Measurements from ENCODE around the gene SPNS2. TPM values are rescaled to one million over a fixed set of nuclear protein-coding genes. Genes with fewer than 3 reads are reported as not detected.

The SPNS2 gene
- total RNA-seq, 1 experiment from 2014 or later = 0.08 TPM

DNA sequence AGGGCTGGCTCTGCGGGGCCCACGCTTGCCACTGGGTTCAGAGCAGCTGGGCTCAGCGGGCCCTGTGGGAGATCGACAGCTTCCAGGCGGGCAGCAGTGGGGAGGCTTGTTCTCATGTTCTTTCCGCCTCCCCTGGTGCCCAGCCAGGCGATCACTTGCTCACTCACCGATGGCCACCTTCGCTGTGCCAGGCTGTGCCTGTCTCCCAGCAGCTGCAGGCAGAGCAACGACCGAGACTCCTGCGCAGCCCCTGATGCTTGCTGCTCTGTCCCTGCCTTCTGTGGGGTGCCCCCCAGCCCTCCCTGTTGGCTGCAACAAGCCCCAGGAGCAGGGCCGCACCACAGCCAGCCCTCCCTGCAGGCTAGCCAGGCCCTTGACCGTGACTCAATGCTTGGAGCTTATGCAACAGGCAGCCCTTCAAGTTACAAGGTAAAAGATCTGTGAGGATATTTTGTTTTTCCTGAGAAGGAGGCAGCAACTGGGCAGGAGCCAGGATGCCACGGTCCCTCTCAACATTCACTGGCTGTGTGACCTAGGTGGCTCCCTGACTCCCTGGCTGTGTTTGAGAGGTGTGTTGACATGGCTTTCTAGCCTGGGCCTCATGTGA, 9.6 kb upstream of the SPNS2 start:
- H3K27me3 ChIP-seq = no peaks in the 10 kb centered on the region
- no peak for DNase-seq
- H3K4me1 ChIP-seq = no peaks in the 10 kb centered on the region
- H3K9me3 ChIP-seq (replicated peaks) = no peaks in the 10 kb centered on the region
- no peak overlapping the region for H3K4me3 ChIP-seq
- no peaks in the 10 kb centered on the region for H3K36me3 ChIP-seq
- H3K27ac ChIP-seq = no peak overlapping the region

DNA sequence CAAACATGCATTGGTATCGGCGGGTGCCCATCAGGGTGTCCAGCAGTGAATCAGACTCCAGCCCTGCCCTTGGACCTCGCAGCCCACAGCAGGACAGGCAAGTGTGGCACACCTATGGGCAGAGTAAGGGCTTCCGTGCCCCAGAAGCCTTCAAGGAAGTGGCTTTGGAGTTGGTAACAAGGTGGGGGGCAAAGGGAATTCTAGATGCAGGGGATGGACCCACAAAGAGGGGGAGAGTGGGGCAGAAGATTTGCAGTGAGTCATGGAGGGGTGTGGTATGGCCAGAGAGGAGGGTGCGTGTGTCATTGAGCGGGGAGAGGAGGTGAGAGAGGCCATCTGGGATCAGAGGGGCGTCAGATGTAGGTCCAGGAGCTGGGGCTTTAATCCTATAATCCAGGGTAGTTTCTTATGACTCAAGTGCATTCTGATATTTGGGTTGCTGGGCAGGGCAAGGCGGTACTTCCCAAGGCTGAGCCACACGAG, 8.5 kb upstream of the SPNS2 start:
- no peaks in the 10 kb centered on the region for H3K4me1 ChIP-seq

DNA sequence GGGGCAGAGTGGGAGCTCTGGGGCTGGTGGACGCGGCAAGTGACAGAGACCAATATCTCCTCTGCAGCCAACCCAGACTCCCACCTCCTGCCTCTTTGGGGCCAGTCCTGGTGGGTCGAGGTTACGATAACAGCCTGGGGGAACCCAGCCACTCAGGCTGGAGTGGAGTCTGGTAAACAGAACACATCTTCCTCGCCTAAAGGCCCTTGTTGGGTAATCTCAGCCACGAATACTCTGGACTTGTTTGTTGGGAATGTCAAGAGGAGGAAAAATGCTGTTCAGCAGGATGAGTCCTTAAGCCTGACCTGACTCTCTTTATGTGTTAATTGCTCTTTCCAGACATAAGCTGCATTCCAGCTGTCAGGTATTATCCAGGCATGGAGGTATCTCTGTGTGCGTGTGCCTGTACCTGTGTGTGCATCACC, 8.0 kb upstream of the SPNS2 start:
- Histone ChIP-seq H3K4me3 (no peak overlapping the region), H3K27ac (no peak overlapping the region), H3K27me3 (no peaks in the 10 kb centered on the region), H3K4me1 (no peaks in the 10 kb centered on the region), H3K9me3 (replicated peaks) (no peaks in the 10 kb centered on the region), H3K36me3 (no peaks in the 10 kb centered on the region)
- DNase-seq = no peak

More for the DNA sequence above, 8.5 kb upstream of the SPNS2 start:
- Histone ChIP-seq H3K4me3 (no peak overlapping the region), H3K27ac (no peak overlapping the region), H3K27me3 (no peaks in the 10 kb centered on the region), H3K36me3 (no peaks in the 10 kb centered on the region), H3K9me3 (replicated peaks) (no peaks in the 10 kb centered on the region)
- no peak for DNase-seq

DNA sequence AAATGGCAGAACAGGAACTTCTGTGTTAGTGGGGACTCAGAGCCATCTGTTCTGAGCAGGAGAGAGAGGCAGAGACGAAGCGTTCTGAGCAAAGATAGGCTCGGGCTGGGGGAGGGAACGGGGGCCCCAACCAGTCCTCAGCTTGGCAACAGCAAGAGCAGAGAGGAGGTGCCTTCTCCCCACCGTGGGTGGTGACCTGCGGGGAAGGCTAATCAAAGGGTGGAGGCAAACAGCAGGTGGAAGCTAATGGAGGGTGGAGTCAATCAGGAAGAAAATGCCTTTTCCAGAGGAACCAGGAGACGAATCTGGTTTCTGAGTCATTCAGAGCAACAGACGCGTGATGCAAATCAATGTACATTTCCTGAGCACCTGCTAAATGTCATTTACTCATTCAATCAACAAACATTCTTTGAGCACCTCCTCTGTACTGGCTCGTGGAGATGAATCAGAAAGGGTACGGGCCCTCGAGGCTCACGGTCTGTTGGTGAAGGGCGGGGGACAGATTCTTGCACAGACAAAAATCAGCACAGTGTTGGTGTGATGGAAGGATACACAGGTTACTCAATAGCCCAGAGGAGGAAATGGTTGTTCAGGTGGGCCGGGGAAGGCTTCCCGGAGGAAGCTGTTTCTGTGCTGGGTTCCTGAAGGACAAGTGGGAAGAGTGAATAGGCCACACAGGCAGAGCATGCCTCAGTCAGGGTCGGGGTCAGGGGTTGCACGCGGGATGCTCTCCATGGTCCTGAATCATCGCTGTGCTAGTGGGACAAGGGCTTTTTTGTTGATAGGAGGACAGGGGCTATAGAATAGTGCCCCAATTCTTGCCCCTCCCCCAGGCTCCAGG, 5.7 kb upstream of the SPNS2 start:
- H3K27me3 ChIP-seq = no peaks in the 10 kb centered on the region
- H3K36me3 ChIP-seq = no peaks in the 10 kb centered on the region
- peak; percentile 64 to 70 for DNase-seq
- H3K4me1 ChIP-seq = no peaks in the 10 kb centered on the region
- no peaks in the 10 kb centered on the region for H3K9me3 ChIP-seq (replicated peaks)
- H3K4me3 ChIP-seq = no peak overlapping the region
- no peak overlapping the region for H3K27ac ChIP-seq

DNA sequence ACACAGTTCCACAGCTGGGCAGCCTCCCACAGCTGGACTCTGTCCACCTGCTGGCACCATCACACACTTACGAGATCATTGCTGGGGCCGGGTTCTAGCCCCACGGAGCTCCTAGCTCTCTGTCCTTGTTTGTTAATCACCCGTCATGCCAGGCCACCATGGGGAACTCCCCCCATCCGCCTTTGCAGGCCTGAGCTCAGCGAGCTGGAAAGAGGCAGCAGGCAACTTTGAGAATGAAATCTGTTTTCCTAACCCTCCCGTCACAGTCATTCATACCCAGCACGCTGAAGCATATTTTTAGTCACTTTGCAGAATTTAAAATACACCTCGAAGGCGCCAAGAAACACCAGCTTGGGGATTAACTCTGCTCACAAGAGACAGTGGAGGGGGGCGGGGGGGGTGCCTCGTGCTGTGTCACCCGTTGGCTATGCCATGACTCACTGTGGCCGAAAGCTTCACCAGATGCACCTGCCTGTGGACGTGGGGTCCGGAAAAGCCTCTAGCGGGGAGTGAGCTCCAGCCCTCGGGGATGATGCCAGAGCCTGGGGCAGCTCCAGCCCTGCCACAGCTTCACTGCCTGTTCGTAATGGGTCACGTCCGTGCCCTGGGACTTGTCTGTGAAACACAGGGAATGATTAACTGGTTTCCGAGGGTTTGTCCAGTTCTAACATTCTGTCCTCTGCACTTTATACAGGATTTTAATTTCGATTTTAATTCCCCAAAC, 1.4 kb upstream of the SPNS2 start:
- DNase-seq = peak; percentile 21 to 25
- H3K4me1 ChIP-seq = no peaks in the 10 kb centered on the region
- H3K27ac ChIP-seq = no peak overlapping the region
- H3K9me3 ChIP-seq (replicated peaks) = no peaks in the 10 kb centered on the region
- H3K36me3 ChIP-seq = no peaks in the 10 kb centered on the region
- H3K4me3 ChIP-seq = no peak overlapping the region
- H3K27me3 ChIP-seq = peaks cover 4% of the 10 kb centered on the region; the same call in 1 of the 2 replicates

DNA sequence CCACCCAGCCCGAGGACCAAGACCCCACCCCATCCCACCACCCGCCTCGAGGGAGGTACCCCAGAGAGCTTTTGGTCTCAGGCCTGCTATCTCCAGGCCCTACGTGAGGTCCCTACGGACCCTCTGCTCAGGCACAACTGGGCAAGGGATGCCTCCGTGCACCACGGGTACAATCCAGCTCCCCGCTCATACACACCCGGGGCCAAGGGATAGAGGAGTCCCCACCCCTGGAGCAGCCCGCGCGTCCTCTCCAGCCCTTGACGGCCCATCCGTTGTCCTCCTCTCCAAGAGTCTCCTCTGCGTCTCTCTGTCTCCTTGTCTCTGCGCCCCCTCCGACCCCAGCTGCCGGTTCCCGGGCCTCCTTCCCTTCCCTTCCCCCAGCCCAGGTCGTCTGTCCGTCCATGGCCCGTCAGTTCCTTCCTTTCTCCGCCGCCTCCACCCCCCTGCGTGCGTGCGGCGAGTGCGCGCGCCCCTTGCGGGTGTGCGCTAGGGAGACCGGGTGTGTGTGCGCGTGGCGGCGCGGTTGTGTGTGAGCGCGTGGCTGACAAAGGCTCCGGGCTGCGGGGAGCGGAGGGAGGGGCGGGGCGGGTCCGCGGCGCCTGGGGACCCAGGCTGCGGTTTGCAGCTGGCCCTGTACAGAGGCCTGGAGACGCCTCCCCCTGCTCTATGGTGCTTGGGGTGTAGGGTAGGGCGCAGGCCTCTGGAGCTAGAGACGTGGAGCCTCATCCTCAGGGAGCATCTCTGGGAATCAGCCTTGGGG, 930 bp downstream of the SPNS2 start:
- no peak for DNase-seq
- Histone ChIP-seq H3K9me3 (replicated peaks) (no peaks in the 10 kb centered on the region), H3K4me3 (no peak overlapping the region), H3K36me3 (no peaks in the 10 kb centered on the region), H3K4me1 (no peaks in the 10 kb centered on the region), H3K27me3 (peaks cover 4% of the 10 kb centered on the region; the same call in 1 of the 2 replicates), H3K27ac (no peak overlapping the region)

DNA sequence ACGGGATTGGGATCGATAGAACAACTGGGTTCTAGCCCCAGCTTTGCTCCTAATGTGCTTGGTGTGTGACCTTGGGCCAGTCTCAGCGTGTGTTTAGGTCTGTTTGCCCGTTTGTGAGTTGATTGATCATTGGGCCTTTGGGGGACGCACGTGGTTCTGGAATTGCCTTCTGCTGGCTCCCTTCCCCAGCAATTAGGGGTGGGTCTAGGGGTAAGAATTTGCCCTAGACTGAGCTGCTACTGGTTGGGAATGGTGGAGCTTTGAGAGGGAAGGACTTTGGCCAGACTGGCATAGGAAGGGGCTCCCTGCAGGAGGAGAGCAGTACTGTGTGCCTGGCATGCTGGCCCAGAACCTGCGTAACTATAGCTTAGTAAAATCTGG, 1.5 kb downstream of the SPNS2 start:
- no peaks in the 10 kb centered on the region for H3K4me1 ChIP-seq
- no peak overlapping the region for H3K4me3 ChIP-seq
- no peaks in the 10 kb centered on the region for H3K36me3 ChIP-seq
- H3K27me3 ChIP-seq = peaks cover 4% of the 10 kb centered on the region; the same call in 1 of the 2 replicates
- H3K9me3 ChIP-seq (replicated peaks) = no peaks in the 10 kb centered on the region
- DNase-seq = no peak
- H3K27ac ChIP-seq = no peak overlapping the region

DNA sequence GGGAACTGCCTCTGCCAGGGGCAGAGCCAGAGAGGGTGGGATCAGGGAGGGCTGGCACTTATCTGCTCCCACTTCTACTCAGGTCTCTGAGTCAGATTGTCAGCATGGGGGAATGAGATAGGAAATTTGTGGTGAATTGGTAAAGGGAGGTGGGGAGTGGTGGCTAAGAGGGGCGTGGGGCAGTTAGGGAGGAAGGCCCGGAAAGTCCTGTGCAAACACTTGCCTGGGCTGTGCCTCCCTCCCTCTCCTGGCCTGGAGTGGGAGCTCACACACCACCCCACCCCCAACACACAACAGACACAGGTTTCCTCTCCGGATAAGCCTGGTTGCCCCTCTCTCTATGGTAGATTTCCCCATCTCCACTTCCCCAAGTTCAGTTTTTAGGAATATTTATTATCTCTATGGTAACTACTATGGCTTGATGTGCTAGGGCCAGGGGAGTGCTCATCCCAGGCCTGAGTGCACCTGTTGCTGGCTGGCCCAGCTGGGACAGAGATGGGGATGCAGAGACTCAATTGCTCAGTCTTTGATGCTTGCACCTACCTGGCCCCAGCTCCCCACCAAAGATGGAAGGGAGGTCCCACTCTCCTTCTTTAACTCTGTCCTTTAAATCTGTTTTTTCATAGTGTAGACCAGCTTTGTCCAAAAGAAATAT, 2.7 kb downstream of the SPNS2 start:
- H3K27ac ChIP-seq = no peak overlapping the region
- peaks cover 4% of the 10 kb centered on the region; the same call in 1 of the 2 replicates for H3K27me3 ChIP-seq

DNA sequence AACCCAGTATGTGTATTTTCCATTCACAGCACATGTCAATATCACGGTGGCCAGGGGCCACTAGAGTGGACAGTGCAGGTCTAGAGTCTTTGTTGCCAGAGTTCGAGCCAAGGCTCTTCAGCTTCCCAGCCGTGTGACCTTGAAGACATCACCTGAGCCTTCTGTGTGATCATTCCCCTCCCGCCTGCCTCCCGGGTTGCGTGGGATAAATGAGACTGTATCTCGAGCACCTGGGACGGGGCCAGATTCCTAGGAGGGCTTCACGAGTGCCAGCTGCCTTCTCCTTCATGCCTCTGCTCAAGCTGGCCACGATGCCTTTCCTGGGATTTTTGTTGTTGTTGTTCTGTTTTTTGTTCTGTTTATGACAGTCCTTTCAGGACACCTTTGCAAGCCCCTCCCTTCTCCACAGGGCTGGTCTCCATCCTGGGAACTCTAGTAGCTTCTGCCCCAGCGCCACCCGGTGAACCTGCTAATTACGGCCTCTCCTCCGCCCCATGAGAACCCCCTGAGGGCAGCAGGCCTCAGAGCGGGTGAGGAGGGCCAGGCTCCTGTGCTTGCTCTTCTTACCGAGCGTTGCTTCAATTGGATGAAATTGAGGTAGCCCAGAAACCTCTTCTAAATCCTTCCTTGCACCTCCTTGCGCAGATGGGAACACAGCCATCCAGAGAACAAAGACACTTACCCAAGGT, 3.9 kb downstream of the SPNS2 start:
- no peak for DNase-seq
- Histone ChIP-seq H3K27me3 (peaks cover 4% of the 10 kb centered on the region; the same call in 1 of the 2 replicates), H3K4me3 (no peak overlapping the region)

More for the DNA sequence above, 2.7 kb downstream of the SPNS2 start:
- H3K36me3 ChIP-seq = no peaks in the 10 kb centered on the region
- H3K4me3 ChIP-seq = no peak overlapping the region
- DNase-seq = no peak
- H3K4me1 ChIP-seq = no peaks in the 10 kb centered on the region
- no peaks in the 10 kb centered on the region for H3K9me3 ChIP-seq (replicated peaks)

DNA sequence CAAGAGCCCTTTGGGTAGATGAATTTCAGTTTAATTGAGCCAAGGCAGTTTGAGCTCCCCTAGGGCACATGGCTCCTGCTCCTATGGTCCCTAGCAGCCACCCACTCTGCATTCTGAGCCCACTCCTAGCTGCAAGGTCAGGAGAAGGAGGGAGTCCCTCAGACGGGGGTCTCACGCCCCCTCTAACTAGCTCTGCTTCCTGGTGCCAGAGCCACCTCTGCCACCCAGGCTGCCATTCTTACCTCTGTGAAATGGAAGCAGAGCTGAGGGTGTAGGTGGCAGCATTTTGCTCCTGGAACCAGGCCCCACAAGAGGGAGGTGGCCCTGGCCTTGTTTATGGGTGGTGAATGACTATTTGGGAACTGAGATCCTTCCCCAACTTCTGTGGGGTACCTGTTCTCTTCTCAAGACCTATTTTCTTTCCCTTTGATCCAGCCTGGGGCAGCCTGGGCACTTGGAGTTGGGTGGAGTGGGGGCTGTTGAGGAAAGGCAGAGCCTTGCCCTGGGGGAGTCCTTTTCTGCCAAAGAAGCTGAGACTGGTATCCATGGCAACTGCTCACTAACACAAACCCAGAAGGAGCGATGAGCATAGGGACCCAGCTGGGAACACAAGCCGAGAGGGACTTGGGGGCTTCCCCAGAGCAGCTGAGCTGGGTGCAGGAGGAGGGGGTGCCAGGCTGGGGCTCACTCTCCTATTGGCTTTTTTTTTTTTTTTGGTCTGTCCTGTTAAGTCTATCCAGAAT, 4.8 kb downstream of the SPNS2 start:
- H3K9me3 ChIP-seq (replicated peaks) = no peaks in the 10 kb centered on the region
- H3K27me3 ChIP-seq = peaks cover 4% of the 10 kb centered on the region; the same call in 1 of the 2 replicates
- no peak for DNase-seq
- H3K27ac ChIP-seq = no peak overlapping the region
- no peak overlapping the region for H3K4me3 ChIP-seq
- no peaks in the 10 kb centered on the region for H3K36me3 ChIP-seq
- no peaks in the 10 kb centered on the region for H3K4me1 ChIP-seq

More for the DNA sequence above, 3.9 kb downstream of the SPNS2 start:
- H3K27ac ChIP-seq = no peak overlapping the region
- no peaks in the 10 kb centered on the region for H3K9me3 ChIP-seq (replicated peaks)
- H3K36me3 ChIP-seq = no peaks in the 10 kb centered on the region
- H3K4me1 ChIP-seq = no peaks in the 10 kb centered on the region

DNA sequence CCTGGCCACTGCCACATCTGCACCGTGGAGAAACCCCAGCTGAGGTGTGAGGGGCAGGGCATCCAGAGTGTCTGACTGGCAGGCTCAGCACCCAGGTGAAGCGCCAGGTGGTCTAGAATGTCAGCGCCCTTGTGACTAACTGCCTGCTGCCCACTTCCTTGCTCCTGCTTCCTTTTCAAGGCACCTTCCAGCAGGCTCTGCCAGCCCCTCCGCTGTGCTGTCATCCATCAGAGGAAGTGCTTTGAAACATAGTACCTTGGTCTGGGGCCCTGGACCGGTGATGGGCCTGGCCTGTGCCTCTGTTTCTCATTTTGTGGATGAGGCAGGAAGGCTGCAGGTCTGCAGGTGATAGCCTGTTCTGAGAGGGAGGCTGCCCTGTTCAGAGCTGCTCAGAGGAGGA, 5.5 kb downstream of the SPNS2 start:
- no peak for DNase-seq
- no peaks in the 10 kb centered on the region for H3K9me3 ChIP-seq (replicated peaks)
- no peak overlapping the region for H3K27ac ChIP-seq
- no peaks in the 10 kb centered on the region for H3K36me3 ChIP-seq
- peaks cover 4% of the 10 kb centered on the region; the same call in 1 of the 2 replicates for H3K27me3 ChIP-seq
- no peaks in the 10 kb centered on the region for H3K4me1 ChIP-seq
- H3K4me3 ChIP-seq = no peak overlapping the region

DNA sequence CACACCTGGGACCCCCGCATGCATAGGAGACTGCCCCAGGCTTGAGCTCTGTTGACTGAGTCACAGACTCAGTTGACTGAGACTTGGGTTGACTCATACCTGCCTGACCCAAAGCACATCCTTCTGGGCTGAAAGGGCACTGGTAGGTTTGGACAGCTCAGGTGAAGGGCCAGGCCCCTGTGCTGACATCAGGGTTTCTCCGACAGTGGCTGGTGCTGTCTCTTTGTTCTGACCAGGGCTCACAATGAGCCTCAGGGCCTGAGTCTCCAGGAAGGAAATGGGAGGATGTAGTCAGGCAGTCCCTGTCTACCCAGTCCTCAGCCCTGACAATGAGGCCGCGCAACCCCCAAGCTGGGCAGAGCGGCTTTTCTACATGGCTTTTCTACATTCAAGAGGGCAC, 6.5 kb downstream of the SPNS2 start:
- Histone ChIP-seq H3K9me3 (replicated peaks) (no peaks in the 10 kb centered on the region), H3K4me1 (no peaks in the 10 kb centered on the region), H3K27ac (no peak overlapping the region), H3K27me3 (peaks cover 4% of the 10 kb centered on the region; the same call in 1 of the 2 replicates), H3K36me3 (no peaks in the 10 kb centered on the region), H3K4me3 (no peak overlapping the region)
- no peak for DNase-seq
